ENCODE data around the gene EHD2.
"Not testable (repeated sequence)": the region's sequence is repeated elsewhere in the genome, so short reads cannot be mapped to it uniquely, and the experiment has no call there.

EHD2 gene

DNA sequence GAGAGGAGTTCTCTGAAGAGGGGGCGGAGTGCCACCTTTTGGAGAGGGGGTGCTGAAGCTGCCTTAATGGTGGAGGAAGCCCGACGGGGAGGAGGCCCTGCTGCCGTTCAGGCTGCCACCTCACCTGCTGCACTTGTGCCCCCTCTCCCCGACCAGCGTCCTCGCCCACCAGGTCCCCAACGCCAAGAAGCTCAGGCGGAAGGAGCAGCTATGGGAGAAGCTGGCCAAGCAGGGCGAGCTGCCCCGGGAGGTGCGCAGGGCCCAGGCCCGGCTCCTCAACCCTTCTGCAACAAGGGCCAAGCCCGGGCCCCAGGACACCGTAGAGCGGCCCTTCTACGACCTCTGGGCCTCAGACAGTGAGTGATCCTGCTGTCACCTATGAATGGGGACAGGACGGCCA lies 37.5 kb downstream of the EHD2 start:
- no peak for DNase-seq (ENCODE audit: low spot score)

DNA sequence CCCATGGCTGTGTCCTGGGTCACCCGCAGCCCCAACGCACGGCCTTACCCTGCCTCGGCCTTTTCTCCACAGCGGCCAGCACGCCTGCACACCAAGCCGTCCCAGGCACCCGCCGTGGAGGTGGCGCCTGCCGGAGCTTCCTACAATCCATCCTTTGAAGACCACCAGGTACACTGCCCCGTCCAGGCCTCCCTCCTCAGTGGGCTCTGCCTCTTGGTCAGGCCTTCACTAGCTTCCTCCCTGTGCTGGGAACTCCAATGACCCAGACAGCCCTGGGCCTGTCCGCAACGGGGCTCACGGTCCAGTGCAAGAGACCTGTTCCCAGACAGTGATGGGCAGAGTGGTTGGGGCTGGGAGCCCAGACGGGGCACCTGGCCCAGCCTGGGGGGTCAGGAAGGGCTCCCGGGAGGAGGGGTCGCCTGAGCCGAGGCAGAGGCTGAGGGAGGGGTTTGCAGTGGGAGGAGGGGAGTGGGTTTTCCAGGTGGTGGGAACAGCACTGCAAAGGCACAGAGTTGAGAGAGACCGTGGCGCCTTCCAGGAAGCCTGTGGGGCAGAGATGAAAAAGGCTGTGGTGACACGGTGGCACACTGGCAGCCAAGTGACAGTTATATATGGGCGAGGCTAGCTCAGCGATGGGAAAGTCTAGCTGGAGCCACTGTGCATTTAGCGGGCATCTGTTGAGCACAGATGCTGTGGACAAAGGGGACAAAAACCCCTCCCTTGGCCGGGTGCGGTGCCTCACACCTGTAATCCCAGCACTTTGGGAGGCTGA lies 39.4 kb downstream of the EHD2 start:
- no peak for DNase-seq (ENCODE audit: low spot score)

DNA sequence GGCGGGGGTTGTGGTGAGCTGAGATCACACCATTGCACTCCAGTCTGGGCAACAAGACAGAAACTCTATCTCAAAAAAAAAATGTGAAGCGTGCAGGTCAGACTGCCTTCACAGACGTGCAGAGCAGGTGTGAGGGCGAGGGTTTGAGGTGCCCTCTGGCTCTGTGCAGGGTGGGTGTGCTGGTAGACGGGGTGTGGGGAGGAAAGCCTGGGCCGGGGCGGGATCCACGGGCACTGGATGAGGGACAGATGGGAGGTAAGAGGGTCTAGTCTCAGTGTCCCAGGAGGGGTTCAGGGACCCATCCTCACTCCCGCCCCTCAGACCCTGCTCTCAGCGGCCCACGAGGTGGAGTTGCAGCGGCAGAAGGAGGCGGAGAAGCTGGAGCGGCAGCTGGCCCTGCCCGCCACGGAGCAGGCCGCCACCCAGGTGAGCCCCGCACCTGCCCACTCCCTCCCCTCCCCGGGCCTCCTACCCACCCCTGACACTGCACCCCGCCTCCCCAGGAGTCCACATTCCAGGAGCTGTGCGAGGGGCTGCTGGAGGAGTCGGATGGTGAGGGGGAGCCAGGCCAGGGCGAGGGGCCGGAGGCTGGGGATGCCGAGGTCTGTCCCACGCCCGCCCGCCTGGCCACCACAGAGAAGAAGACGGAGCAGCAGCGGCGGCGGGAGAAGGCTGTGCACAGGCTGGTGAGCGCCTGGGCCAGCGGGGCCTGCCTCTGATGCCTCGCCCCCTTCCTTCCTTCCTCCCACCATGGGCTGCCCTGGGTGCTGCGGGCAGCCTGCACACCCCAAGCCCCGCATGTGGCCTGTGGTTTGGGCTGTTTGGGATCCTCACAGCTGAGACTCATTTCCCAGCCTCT lies 41.2 kb downstream of the EHD2 start:
- DNase-seq (ENCODE audit: low spot score), result no peak

DNA sequence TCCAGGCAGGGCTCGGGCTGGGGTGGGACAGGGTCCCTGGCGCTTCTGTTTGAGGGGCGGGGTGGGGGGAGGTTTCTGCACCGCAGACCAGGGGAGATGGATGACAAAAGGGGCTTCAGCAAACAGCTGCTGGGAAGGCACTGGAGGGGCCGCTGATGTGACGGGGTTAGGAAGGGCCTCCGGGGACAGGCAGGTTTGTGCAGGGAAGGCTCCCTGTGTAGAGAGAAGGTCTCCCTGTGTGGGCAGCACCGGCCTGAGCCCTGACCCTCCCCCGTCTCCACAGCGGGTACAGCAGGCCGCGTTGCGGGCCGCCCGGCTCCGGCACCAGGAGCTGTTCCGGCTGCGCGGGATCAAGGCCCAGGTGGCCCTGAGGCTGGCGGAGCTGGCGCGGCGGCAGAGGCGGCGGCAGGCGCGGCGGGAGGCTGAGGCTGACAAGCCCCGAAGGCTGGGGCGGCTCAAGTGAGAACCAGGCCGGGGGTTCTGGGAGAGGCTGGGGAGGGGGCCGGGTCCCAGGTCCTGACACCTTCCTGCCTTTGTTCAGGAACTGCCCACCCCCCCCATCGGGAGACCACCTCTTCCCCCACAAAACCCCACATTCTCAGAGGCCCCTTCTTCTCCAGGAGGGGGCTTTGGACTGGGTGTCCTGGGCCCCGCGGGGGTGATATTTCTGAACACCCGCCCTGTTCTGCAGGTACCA lies 42.0 kb downstream of the EHD2 start:
- DNase-seq (ENCODE audit: low spot score), result no peak

GRCh38 chr19:47755762-47756626 lies 42.8 kb downstream of the EHD2 start:
- DNase-seq (ENCODE audit: low spot score), result no peak

DNA sequence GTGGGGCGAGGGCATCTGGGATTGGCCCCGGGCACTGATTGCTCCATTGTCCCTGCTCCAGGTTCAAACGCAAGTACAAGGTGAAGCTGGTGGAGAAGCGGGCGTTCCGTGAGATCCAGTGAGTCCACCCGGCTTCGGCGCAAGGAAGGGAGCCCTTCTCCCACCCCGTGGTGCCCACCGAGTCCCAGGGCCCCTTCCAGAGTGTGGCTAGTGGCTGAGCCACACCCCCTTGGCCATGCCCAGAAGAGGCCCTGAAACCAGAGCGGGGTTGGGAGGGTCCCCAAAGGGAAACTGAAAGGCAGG lies 43.4 kb downstream of the EHD2 start:
- DNase-seq (ENCODE audit: low spot score), result no peak

GRCh38 chr19:47756953-47757608 lies 43.9 kb downstream of the EHD2 start:
- DNase-seq (ENCODE audit: low spot score), result no peak

DNA sequence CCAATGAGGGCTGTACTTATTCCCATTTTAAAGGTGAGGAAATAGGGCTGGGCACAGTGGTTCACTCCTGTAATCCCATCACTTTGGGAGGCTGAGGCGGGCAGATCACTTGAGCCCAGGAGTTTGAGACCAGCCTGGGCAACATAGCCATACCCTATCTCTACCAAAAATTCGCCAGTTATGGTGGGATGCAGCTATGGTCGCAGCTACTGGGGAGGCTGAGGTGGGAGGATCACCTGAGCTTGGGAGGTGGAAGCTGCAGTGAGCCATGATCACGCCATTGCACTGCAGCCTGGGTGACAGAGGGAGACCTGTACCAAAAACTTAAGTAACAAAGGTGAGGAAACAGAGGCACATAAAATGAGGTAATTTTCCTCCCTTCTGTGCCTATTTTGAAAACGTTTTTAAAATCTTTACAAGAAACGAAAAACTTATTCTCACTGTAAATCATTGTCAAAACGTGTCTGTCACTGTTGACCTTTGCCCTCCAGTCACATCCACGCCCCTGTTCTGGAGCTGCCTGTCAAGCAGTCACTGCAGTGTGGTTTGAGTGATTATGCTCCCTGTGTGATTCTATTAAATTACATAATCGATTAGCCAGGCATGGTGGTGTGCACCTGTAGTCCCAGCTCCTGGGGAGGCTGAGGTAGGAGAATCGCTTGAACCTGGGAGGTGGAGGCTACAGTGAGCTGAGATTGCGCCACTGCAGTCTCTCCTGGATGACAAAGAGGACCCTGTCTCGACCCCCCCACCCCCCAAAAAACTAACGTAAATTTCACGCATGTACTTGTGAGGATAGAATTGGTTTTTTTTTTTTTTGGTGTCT lies 44.6 kb downstream of the EHD2 start:
- DNase-seq (ENCODE audit: low spot score), result no peak

- no peak for DNase-seq (ENCODE audit: low spot score)
Measured at GRCh38 chr19:47758443-47758804, 45.2 kb downstream of the EHD2 start.

- DNase-seq (ENCODE audit: low spot score), result no peak
Measured at GRCh38 chr19:47760632-47760999, 47.4 kb downstream of the EHD2 start.

- DNase-seq (ENCODE audit: low spot score), result no peak
Measured at GRCh38 chr19:47761566-47761965, 48.3 kb downstream of the EHD2 start.

GRCh38 chr19:47762151-47762550 lies 48.9 kb downstream of the EHD2 start:
- no peak for DNase-seq (ENCODE audit: low spot score)

- DNase-seq (ENCODE audit: low spot score), result no peak
Measured at GRCh38 chr19:47762615-47763308, 49.5 kb downstream of the EHD2 start.

DNA sequence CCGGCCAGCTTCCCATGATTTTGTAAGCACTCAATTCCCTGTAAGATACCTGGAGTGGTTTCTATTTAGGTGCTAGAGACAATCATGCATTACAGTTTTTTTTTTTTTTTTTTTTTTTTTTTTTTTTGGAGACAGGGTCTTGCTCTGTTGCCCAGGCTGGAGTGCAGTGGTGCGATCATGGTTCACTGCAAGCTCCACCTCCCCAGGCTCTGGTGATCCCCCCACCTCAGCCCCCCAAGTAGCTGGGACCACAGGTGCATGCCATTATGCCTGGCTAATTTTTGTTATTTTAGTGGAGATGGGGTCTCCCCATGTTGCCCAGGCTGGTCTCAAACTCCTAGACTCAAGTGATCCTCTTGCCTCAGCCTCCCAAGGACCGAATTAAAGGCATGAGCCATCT lies 51.5 kb downstream of the EHD2 start:
- not testable (repeated sequence) for DNase-seq (ENCODE audit: low spot score)

DNA sequence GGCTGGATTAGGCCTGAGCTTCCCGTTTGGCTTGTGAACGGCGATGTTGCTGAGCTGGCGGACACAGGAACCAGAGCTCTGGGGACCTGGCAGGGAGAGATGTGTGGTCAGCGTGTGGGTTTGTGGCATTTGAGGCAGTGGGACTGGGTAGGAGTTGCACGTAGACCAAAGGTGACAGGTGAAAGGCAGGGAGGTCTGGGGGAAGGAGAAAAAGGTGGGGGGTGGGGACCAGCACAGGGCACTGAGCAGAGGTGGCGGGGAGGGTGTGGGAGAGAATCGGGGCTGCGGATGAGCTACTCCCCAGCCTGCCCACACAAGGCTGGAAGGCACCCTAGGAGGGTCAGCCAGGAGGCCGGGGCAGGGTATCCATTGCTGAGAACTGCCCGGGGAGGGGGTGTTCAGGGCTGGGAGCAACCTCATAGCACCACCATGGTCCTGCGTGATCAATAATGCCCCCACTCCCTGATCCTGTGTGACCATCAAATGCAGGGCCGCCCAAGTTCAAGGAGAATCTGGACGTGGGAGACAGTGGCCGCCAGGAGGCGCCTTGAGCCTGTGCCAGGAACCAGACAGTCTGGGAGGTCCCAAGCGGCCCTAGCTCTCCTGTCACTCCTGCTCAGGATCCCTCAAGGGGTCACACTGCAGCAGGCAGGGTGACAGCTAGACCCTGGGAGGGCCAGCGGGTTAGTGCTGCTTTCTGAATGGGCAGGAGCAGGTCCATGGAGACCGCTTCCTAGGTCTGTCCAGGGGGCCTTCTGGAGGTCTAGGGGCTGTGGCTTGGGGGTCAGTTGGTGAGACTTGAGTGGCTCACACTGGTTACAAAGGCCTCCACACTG lies 52.5 kb downstream of the EHD2 start:
- DNase-seq (ENCODE audit: low spot score), result peak; percentile 20

GRCh38 chr19:47766359-47766620 lies 53.1 kb downstream of the EHD2 start:
- DNase-seq (ENCODE audit: low spot score), result no peak

- no peak for DNase-seq (ENCODE audit: low spot score)
Measured at GRCh38 chr19:47766670-47767069, 53.4 kb downstream of the EHD2 start.

DNA sequence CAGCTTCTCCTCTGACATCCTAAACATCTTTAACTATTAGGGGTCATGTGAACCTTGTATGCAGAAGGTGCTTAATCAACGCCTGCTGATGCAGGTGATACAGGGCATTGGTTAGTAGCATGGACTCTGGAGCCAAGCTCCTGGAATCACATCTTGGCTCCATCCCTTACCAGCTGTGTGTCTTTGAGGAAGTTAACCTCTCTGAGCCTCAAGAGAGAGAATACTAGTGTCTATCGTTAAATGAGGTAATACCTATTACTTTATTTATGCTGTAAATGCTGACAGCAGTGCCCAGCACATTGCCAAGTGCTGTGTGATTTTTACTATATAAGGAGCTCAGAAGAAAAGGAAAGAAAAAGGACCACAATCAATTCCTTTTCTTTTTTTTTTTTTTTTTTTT lies 54.1 kb downstream of the EHD2 start:
- DNase-seq (ENCODE audit: low spot score), result no peak

GRCh38 chr19:47768604-47769003 lies 55.4 kb downstream of the EHD2 start:
- no peak for DNase-seq (ENCODE audit: low spot score)
